Coronary artery (tissue), 2 donors: ENCODE data around the gene BCL2L11.

Experiments
- DNase-seq: peaks from one replicate; pipeline ENCODE4 v3.0.0-alpha.2; 2017; ENCODE audit warnings: low spot score
- H3K27ac ChIP-seq, 2 donors: fragments of 200-600 bp; sonication (generic); one replicate each; pipeline ENCODE4 v1.5.1; 2016 to 2019
- H3K4me3 ChIP-seq: fragments of 200-600 bp; sonication (generic); 2 replicates; pipeline ENCODE4 v1.5.1; 2016; ENCODE audit warnings: mild to moderate bottlenecking, moderate library complexity
- CTCF ChIP-seq: fragments of 200-600 bp; sonication (generic); IDR thresholded peaks from one replicate; pipeline ENCODE4 v1.5.1; 2019; ENCODE audit warnings: antibody characterized with exemption

The BCL2L11 gene

GRCh38 chr2:111108745-111109271 lies 11.9 kb upstream of the BCL2L11 start:
- no peak for TF ChIP-seq CTCF
- Histone ChIP-seq H3K27ac (no peak overlapping the region), H3K4me3 (no peak overlapping the region)
- no peak for DNase-seq

GRCh38 chr2:111111101-111111755 lies 9.5 kb upstream of the BCL2L11 start:
- DNase-seq, result no peak
- Histone ChIP-seq H3K4me3 (no peak overlapping the region), H3K27ac (no peak overlapping the region)
- TF ChIP-seq CTCF, result no peak

DNA sequence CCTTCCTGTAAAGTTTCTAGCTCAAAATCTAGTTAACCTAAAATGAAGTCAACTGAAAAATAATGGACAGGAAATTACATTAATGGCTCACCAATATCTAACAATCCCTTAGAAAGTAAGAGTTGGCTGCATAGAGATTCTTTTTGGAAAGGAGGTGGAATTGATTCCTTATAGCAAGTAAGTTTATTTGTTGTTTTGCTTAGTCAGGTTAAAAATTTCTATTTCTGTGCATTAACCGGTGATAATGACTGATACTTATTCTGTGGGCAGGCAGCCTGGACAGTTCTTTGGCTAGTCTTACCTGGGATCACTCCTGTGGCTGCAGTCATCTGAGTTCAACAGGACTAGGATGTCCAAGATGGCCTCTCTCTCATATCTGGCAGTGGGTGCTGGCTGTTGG lies 6.9 kb upstream of the BCL2L11 start:
- TF ChIP-seq CTCF, result no peak
- no peak for DNase-seq
- no peak overlapping the region for H3K4me3 ChIP-seq
- H3K27ac ChIP-seq, result no peak overlapping the region

- no peak overlapping the region for H3K27ac ChIP-seq
- no peak for DNase-seq
- no peak overlapping the region for H3K4me3 ChIP-seq
- no peak for TF ChIP-seq CTCF
Observed at GRCh38 chr2:111116011-111116746, 4.5 kb upstream of the BCL2L11 start.

DNA sequence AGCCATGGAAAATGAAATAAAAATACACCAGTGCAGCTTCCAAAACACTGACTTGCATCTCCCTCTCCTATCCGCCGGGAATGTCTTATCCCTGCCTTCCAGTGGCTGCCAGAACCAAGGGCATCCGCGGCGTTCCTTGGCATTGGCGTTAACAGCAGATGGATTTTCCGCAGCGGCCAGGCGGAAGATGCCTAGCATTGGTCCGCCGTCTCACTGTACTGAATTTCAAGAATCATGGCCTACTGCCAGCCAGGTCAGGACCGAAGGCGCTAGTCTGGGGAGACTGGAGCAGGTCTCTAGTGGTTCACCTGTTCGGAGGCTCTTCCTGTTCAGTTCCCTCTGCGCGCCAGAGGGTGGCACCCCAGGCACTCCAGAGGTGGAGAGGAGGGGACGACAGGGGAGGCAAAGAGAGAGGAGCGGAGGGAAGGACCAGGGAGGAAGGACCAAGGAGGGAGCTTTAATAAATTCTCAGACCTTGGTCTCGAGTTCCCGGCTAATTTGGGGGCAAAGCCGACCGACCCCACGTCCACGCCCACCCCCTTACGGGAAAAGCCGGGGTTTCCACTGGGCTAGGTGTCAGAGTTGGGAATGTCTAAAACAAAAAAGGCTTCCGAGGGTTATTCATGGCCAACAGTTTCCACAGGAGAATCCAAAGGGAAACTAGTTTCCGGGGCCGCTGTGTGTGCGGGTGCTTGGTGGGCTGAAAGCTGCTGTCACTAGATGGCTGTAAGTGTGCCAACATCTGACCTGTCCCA lies 3.7 kb upstream of the BCL2L11 start:
- peak; percentile 80 for TF ChIP-seq CTCF
- Histone ChIP-seq H3K27ac (peak overlapping the region; percentile 12 to 74), H3K4me3 (peak overlapping the region; percentile 90)
- DNase-seq, result peak; percentile 83

- DNase-seq, result no peak
- Histone ChIP-seq H3K27ac (peak overlapping the region; percentile 29 to 74), H3K4me3 (peak overlapping the region; percentile 90)
- no peak for TF ChIP-seq CTCF
Observed at GRCh38 chr2:111117598-111118480, 2.9 kb upstream of the BCL2L11 start.
